Smooth muscle cell of bladder (primary cell): ENCODE data around the gene EHF. TPM values are rescaled to one million over a fixed set of nuclear protein-coding genes. Genes with fewer than 3 reads are reported as not detected.

Experiments used
- total RNA-seq: library from RNA; depleted of rRNA; stranded (reverse); fragments of >200 nt; gene quantifications from 2 replicates; pipeline ENCODE4 v1.2.3, GENCODE V29; 2014

EHF gene
- total RNA-seq: 0.09 and 0.28 TPM in 2 replicates

GRCh38 chr11:34620820-34621792 lies at the start of gene EHF:
EHF (plus strand) TSS chr11:34621093; CDS start chr11:34642631, 21,538 bp downstream.

Other genes with a start within 250 kb of the EHF start
- gene CAT, start 182.2 kb upstream of the EHF start, total RNA-seq: 69.9 and 84.2 TPM in 2 replicates
- gene ELF5, start 107.3 kb upstream of the EHF start, total RNA-seq: not detected in 2 replicates